BE2C (cell line): Measurements from ENCODE around the gene DCBLD2.

Source experiments
- DNase-seq: peaks from one replicate; pipeline ENCODE4 v3.0.0-alpha.2; 2020
- H3K27me3 ChIP-seq: fragments of 250-450 bp; sonication (Bioruptor Pico); 2 replicates; pipeline ENCODE4 v1.5.1; 2020; ENCODE audit warnings: mild to moderate bottlenecking
- H3K36me3 ChIP-seq: fragments of 250-450 bp; sonication (Bioruptor Pico); 2 replicates; pipeline ENCODE4 v1.5.1; 2020; ENCODE audit warnings: mild to moderate bottlenecking
- H3K4me1 ChIP-seq: fragments of 250-450 bp; sonication (Bioruptor Pico); 2 replicates; pipeline ENCODE4 v1.5.1; 2020
- H3K4me3 ChIP-seq: 2 replicates; pipeline ENCODE4 v1.5.1; 2011; ENCODE audit warnings: low read depth, low read length
- H3K9me3 ChIP-seq: fragments of 250-450 bp; sonication (Bioruptor Pico); 2 replicates; pipeline ENCODE4 v1.5.1; 2020
- TF ChIP-seq, protein P1 (sequence below): IDR thresholded peaks from 2 replicates; pipeline ENCODE4 v1.5.1; 2012; ENCODE audit warnings: mild to moderate bottlenecking, low read depth, low read length

Gene DCBLD2

DNA sequence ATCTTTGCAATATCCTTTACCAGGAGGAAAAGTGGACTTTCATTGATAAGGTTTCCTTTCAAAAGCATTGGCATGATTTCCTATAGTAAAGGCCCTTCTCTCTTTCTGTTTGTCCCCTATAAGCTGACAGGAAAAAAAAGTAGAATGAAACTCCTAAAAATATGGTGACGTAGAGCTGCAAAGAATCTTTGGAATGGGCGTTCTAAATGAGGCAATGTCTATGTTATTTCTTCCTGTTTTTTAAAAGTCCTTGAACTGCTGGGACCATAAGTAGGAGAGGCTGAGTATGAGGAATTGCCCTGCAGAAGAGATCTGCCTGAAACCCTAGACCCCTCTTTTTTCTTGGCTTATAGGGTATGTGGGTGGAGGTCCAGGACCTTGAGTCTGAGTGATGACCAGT is 121.2 kb downstream of the DCBLD2 start:
- Histone ChIP-seq H3K4me1 (no peaks in the 10 kb centered on the region), H3K36me3 (peaks cover 69% of the 10 kb centered on the region), H3K4me3 (no peak overlapping the region), H3K27me3 (no peaks in the 10 kb centered on the region), H3K9me3 (no peaks in the 10 kb centered on the region)
- DNase-seq: no peak
- TF ChIP-seq, protein P1, sequence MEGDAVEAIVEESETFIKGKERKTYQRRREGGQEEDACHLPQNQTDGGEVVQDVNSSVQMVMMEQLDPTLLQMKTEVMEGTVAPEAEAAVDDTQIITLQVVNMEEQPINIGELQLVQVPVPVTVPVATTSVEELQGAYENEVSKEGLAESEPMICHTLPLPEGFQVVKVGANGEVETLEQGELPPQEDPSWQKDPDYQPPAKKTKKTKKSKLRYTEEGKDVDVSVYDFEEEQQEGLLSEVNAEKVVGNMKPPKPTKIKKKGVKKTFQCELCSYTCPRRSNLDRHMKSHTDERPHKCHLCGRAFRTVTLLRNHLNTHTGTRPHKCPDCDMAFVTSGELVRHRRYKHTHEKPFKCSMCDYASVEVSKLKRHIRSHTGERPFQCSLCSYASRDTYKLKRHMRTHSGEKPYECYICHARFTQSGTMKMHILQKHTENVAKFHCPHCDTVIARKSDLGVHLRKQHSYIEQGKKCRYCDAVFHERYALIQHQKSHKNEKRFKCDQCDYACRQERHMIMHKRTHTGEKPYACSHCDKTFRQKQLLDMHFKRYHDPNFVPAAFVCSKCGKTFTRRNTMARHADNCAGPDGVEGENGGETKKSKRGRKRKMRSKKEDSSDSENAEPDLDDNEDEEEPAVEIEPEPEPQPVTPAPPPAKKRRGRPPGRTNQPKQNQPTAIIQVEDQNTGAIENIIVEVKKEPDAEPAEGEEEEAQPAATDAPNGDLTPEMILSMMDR: no peak

DNA sequence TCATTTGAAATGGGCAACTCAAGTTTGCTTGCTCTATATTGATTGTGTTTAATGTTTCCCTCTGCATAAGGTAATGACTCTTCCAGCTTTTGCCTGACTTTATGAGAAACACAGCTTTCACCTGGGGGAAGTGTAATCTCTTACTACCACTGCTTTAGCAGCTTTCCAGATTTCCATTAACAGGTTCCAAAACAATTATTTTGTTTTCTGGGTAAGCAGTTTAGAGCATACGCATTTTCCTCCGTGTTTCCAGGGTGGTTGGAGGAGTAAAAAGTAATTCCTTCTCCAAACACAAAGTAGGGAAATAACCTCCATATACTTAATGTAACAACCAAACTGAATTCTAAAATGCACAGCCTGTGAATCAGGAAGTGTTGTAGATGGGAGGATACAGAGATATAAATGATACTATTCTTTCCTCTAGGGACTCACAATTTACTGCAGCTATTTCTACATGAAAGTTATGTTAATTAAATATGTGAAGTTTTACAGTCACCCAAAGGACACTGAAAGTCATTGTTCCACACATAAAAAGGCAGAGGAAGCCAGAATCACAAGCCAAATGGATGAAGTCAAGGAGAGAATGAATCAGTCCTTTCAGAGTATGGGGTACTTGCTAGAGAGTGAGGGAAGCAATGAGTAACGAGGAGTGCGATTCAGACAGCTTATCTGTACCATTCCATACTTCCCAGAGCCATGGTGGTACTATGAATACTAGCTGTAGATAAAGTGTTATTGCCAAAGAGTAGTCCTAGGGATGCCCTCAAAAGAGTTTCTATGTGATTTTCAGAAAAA is 121.8 kb downstream of the DCBLD2 start:
- Histone ChIP-seq H3K4me3 (no peak overlapping the region), H3K4me1 (no peaks in the 10 kb centered on the region), H3K36me3 (peaks cover 70% of the 10 kb centered on the region), H3K9me3 (no peaks in the 10 kb centered on the region), H3K27me3 (no peaks in the 10 kb centered on the region)
- no peak for DNase-seq
- TF ChIP-seq, protein P1: no peak

DNA sequence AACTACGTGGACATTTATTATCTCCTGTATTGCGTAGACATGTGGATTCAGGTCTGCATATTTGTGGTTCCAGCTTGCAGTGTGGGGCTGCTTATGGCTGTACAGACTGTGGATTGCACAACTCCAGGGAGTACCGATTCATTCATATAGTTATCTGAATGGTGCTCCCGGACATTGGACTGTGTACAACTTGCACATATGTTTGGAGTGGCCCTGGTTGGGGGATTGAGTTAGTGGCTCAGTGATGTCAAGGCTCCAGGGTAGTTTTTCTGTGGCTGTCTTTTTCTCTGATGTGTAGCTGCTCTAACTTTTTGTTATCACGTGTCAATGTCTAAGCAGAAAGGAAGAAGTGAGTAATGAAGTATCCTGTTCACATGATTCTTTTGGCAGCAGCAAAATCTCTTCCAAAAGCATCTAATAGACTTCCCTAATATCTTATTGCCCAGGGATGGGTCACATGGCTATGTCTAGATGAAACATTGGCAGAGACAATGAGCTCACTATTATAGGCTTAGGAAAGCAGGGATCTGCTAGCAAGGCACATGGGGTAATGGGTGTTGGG is 122.6 kb downstream of the DCBLD2 start:
- no peaks in the 10 kb centered on the region for H3K27me3 ChIP-seq
- DNase-seq: no peak
- H3K4me1 ChIP-seq: no peaks in the 10 kb centered on the region
- H3K36me3 ChIP-seq: peaks cover 73% of the 10 kb centered on the region
- H3K9me3 ChIP-seq: no peaks in the 10 kb centered on the region
- TF ChIP-seq, protein P1: no peak
- H3K4me3 ChIP-seq: no peak overlapping the region

- Histone ChIP-seq H3K27me3 (no peaks in the 10 kb centered on the region), H3K36me3 (peaks cover 77% of the 10 kb centered on the region), H3K4me3 (no peak overlapping the region), H3K9me3 (no peaks in the 10 kb centered on the region), H3K4me1 (no peaks in the 10 kb centered on the region)
- DNase-seq: no peak
- TF ChIP-seq, protein P1: no peak
Observed at GRCh38 chr3:98778383-98778782, 123.1 kb downstream of the DCBLD2 start.

GRCh38 chr3:98777801-98778220 is 123.7 kb downstream of the DCBLD2 start:
- no peaks in the 10 kb centered on the region for H3K27me3 ChIP-seq
- no peaks in the 10 kb centered on the region for H3K9me3 ChIP-seq
- H3K4me3 ChIP-seq: no peak overlapping the region
- TF ChIP-seq, protein P1: no peak
- H3K4me1 ChIP-seq: no peaks in the 10 kb centered on the region
- DNase-seq: no peak
- H3K36me3 ChIP-seq: peaks cover 77% of the 10 kb centered on the region

- Histone ChIP-seq H3K4me1 (no peaks in the 10 kb centered on the region), H3K9me3 (no peaks in the 10 kb centered on the region), H3K4me3 (no peak overlapping the region), H3K27me3 (no peaks in the 10 kb centered on the region), H3K36me3 (peaks cover 74% of the 10 kb centered on the region)
- TF ChIP-seq, protein P1: no peak
- DNase-seq: no peak
Observed at GRCh38 chr3:98777286-98777685, 124.2 kb downstream of the DCBLD2 start.
